Heart right ventricle (tissue), 16 donors: ENCODE results near the gene AHCTF1. TPM values are rescaled to one million over a fixed set of nuclear protein-coding genes. Genes with fewer than 3 reads are reported as not detected.
"Not testable (repeated sequence)": the region's sequence is repeated elsewhere in the genome, so short reads cannot be mapped to it uniquely, and the experiment has no call there.

Source experiments
- ATAC-seq, 8 donors: fragments of 200-7000 bp; cut with Tn5 transposase; one replicate each; pipeline ENCODE4 v1.9.1; 2020; ENCODE audit warnings: mild to moderate bottlenecking in 8 of 8, moderate library complexity in 8 of 8, moderate number of reproducible peaks in 1 of 8
- DNase-seq, 2 donors: peaks; one replicate each; pipeline ENCODE4 v3.0.0-alpha.2; 2020
- H3K27ac ChIP-seq, 10 donors: fragments of 200-600 bp; sonication (generic) in 2 of 10; one replicate each; pipeline versions ENCODE4 v1.5.0 to v1.8.0; 2020 to 2022; ENCODE audit warnings: mild to moderate bottlenecking in 3 of 10
- H3K27me3 ChIP-seq, 7 donors: fragments of 200-600 bp; one replicate each; pipeline ENCODE4 v1.8.0; 2021 to 2022; ENCODE audit warnings: mild to moderate bottlenecking in 2 of 7
- H3K36me3 ChIP-seq, 9 donors: fragments of 200-600 bp; sonication (generic) in 1 of 9; one replicate each; pipeline versions ENCODE4 v1.5.0 to v1.8.0; 2020 to 2022; ENCODE audit warnings: mild to moderate bottlenecking in 2 of 9
- H3K4me1 ChIP-seq, 9 donors: fragments of 200-600 bp; sonication (generic) in 1 of 9; one replicate each; pipeline versions ENCODE4 v1.5.0 to v1.8.0; 2020 to 2022; ENCODE audit warnings: mild to moderate bottlenecking in 4 of 9
- H3K4me3 ChIP-seq, 10 donors: fragments of 200-600 bp; sonication (generic) in 2 of 10; one replicate each; pipeline versions ENCODE4 v1.5.0 to v1.8.0; 2020 to 2022; ENCODE audit warnings: mild to moderate bottlenecking in 7 of 10, moderate library complexity in 2 of 10
- H3K9me3 ChIP-seq, 11 donors: fragments of 200-600 bp in 10 of 11; sonication (generic) in 2 of 11; one replicate each; pipeline versions ENCODE4 v1.5.0 to v1.8.0; 2013 to 2022; ENCODE audit warnings: mild to moderate bottlenecking in 2 of 11, control low read depth in 1 of 11, moderate library complexity in 1 of 11
- WGBS, 2 donors: extraction: QIAGEN DNeasy Blood & Tissue Kit; methylation state at CpG; one replicate each; pipeline ENCODE4 v1.1.7; 2013; ENCODE audit warnings: inconsistent platforms in 1 of 2; 5-methylcytosine and 5-hydroxymethylcytosine counted together
- intact Hi-C, 10 donors: fragments of 100-400 bp; cut with DNase I; formaldehyde crosslinking; loops; one replicate each; pipeline versions ENCODE4 v1.11.1 to v1.14.2; 2022
- polyA plus RNA-seq, 2 donors: library from polyadenylated mRNA; stranded (reverse); fragments of 200-250 nt; gene quantifications; one replicate each; pipeline ENCODE4 v1.2.3, GENCODE V29; 2013
- total RNA-seq, 10 donors: library from RNA; stranded (reverse); fragmentation: NEBNext Ultra II Directional in 3 of 10; extraction: Animal tissue kit (Norgen Biotek cat#: 25700) in 3 of 10; gene quantifications; one replicate each; pipeline versions ENCODE4 v1.2.1 to v1.2.4, GENCODE V29; 2021 to 2023
- TF ChIP-seq, protein P1 (sequence below), 9 donors: fragments of 200-600 bp; sonication (generic) in 2 of 9; IDR thresholded peaks; one replicate each; pipeline versions ENCODE4 v1.5.0 to v1.8.0; 2021 to 2022; ENCODE audit warnings: antibody characterized with exemption in 9 of 9, mild to moderate bottlenecking in 5 of 9, moderate library complexity in 1 of 9
- donor health status: Arrhythmogenic right ventricular cardiomyopathy.
- donor health status: ischemic (EF 13 %, LVEDD 7.1; RV severe dilation, severe dysfunction).
- donor health status: healthy with polysubstance abuse.
- donor health status: DM: no; HTN: yes; CAD: no.
- donor health status: DM: no; HTN: no; CAD: no.
- donor health status: ischemic (EF 25% LVEDD 6.9; RV normal size, moderate dysfunction).
- donor health status: ischemic (EF 25% LVEDD 5.7; RV mildly dilated, moderate dysfunction).
- donor health status: healthy.
- donor health status: DM: yes; HTN: yes; CAD: no.
- donor health status: Ischemic cardiomyopathy.
- donor health status: ischemic (EF 35%, LVEDD 5.7; RV mildly dilated, moderate dysfunction).
- donor health status: nonischemic (EF 11% LVEDD 7.7; RV severe dilation, severe dysfunction).
- donor health status: DM: yes; HTN: yes; CAD: no.
- donor health status: PGD.
- donor health status: ischemic (EF 29% LVEDD 5.4; RV normal size, mild dysfunction).
- donor health status: nonischemic (EF 23%, LVEDD 6.1; RV moderate dilation, normal function).

The AHCTF1 gene
- total and polyA plus RNA-seq, 12 donors, result 5.7 to 29.2 (median 18.5) TPM

DNA sequence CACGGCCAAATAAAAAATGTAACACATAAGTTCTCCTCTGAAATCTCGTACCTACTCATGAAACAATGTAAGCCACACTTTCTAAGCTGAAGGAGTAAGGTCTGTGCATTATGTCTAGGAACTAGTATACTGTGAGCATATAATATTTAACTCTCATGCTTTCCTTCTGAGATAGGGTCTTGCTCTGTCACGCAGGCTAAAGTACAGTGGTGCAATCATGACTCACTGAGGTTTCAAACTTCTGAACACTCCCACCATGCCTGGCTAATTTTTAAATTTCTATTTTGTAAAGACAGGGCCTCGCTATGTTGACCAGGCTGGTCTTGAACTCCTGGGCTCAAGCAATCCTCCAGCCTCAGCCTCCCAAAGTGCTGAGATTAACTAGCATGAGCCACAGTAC, 71.3 kb downstream of the AHCTF1 start:
- H3K4me3 ChIP-seq, result no peak overlapping the region
- no peak for ATAC-seq
- H3K27ac ChIP-seq, result no peak overlapping the region
- TF ChIP-seq, protein P1, sequence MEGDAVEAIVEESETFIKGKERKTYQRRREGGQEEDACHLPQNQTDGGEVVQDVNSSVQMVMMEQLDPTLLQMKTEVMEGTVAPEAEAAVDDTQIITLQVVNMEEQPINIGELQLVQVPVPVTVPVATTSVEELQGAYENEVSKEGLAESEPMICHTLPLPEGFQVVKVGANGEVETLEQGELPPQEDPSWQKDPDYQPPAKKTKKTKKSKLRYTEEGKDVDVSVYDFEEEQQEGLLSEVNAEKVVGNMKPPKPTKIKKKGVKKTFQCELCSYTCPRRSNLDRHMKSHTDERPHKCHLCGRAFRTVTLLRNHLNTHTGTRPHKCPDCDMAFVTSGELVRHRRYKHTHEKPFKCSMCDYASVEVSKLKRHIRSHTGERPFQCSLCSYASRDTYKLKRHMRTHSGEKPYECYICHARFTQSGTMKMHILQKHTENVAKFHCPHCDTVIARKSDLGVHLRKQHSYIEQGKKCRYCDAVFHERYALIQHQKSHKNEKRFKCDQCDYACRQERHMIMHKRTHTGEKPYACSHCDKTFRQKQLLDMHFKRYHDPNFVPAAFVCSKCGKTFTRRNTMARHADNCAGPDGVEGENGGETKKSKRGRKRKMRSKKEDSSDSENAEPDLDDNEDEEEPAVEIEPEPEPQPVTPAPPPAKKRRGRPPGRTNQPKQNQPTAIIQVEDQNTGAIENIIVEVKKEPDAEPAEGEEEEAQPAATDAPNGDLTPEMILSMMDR (IDR thresholded peaks at IDR 0.05), result no peak
- 96 to 98% methylated on average over 4 of the region's 4 CpGs for WGBS, 2 donors
- DNase-seq, result no peak
- no peaks in the 10 kb centered on the region for H3K27me3 ChIP-seq
- H3K36me3 ChIP-seq, result peaks cover 0 to 98% (median 45%) of the 10 kb centered on the region in 9 donors
- intact Hi-C loops, result loop anchor here in 1 of 10 donors (5.0 kb wide), 1 partner anchor 37 kb away; no protein-coding TSS in a partner anchor
- H3K9me3 ChIP-seq, result no peaks in the 10 kb centered on the region
- no peaks in the 10 kb centered on the region for H3K4me1 ChIP-seq

DNA sequence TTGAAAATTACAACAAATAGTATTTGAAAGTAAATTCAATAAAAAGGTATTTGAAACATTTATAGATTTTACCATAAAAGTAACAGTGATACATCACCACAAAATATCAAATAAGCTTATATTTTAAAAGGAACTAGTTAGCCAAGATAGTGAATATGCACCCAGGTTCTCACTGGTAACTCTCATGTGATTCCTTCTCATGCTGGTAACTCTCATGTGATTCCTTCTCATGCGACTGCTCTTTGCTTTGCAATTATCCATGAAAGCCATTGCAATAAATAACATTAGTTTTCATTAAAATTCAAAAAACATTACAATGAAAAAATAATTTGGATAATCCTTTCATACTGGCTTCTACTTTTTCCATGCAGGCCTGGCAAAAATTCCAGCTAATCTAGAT, 75.4 kb downstream of the AHCTF1 start:
- 93 to 98% methylated on average over 1 of the region's 1 CpG for WGBS, 2 donors
- Histone ChIP-seq H3K36me3 (peaks cover 0 to 100% (median 69%) of the 10 kb centered on the region in 9 donors), H3K9me3 (no peaks in the 10 kb centered on the region), H3K4me3 (no peak overlapping the region), H3K27ac (no peak overlapping the region), H3K27me3 (no peaks in the 10 kb centered on the region), H3K4me1 (peaks cover 0 to 8% (median 0%) of the 10 kb centered on the region in 9 donors)
- TF ChIP-seq, protein P1 (IDR thresholded peaks at IDR 0.05), result no peak
- ATAC-seq, result no peak
- intact Hi-C loops, result loop anchor here in 1 of 10 donors (5.0 kb wide), 1 partner anchor 46 kb away; no protein-coding TSS in a partner anchor
- DNase-seq, result no peak

DNA sequence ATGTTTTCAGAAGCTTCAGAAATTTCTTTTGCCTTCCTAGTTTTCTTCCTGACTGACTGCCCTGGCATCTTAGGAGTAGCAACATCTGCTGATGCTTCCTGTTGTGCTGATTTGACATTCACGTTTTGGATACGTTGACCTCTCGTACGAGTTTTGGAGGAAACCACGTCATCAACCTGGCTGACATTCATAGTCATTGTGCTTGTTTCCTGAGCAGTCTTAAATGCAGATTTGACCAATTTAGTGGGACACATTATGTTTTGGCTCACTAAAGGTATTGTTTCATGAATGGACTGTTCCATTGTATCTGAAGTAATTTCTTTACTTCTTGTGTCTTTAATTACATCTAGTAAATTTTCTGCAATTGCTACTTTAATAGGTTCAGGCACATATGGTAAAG, 81.1 kb downstream of the AHCTF1 start:
- 47 to 92% methylated on average over 2 to 3 of the region's 5 CpGs for WGBS, 2 donors
- Histone ChIP-seq H3K4me1 (peaks cover 0 to 14% (median 0%) of the 10 kb centered on the region in 9 donors), H3K36me3 (peaks cover 0 to 100% (median 51%) of the 10 kb centered on the region in 9 donors), H3K27ac (peak overlapping the region in 8 of 10 donors; percentile 32 to 74 (median 66))
- DNase-seq, H3K4me3 ChIP-seq, H3K27me3 ChIP-seq, intact Hi-C loops, H3K9me3 ChIP-seq: not testable (repeated sequence)
- ATAC-seq, result peak; percentile 62 to 94 (median 86)

DNA sequence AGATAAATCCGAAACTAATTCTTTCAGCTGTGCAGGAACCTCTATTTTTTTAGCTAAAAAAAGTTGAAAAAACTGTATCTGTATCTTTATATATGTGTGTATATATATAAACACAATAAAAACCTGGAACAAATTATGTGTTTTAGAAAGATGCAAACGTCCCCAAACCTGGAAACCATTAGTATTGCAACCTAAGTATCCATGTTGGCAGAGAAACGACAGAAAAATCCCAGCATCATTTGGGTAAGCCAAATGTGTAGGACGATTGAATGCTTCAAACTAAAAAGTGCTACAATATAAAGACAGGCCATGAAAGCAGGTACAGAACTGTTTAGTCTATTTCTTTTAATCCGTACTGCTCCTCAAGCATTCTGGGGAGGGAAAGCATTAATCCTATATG, 87.9 kb downstream of the AHCTF1 start:
- no peaks in the 10 kb centered on the region for H3K4me1 ChIP-seq
- WGBS, 2 donors, result 87 to 93% methylated on average over 5 of the region's 5 CpGs
- intact Hi-C loops, result no loop called here
- H3K27ac ChIP-seq, result no peak overlapping the region
- no peaks in the 10 kb centered on the region for H3K9me3 ChIP-seq
- TF ChIP-seq, protein P1 (IDR thresholded peaks at IDR 0.05), result no peak
- peaks cover 0 to 100% (median 43%) of the 10 kb centered on the region in 9 donors for H3K36me3 ChIP-seq
- ATAC-seq, result no peak
- H3K4me3 ChIP-seq, result no peak overlapping the region
- no peaks in the 10 kb centered on the region for H3K27me3 ChIP-seq
- DNase-seq, result no peak

DNA sequence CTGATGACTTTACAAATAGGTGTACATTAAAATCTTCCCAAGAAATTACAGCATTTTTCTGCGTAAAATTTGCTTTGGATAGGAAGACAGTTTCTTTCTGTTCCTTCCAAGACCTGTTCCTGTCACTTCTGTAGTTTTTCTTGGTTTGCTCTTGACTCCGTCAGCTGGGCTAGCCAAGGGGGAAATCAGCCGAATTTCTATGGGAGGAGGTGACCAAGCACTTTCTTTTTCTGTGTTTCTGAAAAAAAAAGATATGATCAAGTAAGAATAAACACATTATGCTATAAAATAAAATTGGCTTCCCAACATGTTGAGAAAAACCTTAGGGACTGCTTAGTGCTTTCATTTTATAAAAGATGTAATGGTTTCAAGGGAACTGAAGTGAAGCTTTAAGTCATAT, 91.0 kb downstream of the AHCTF1 start:
- H3K27ac ChIP-seq, H3K4me3 ChIP-seq, intact Hi-C loops, DNase-seq, H3K27me3 ChIP-seq, H3K9me3 ChIP-seq, ATAC-seq: not testable (repeated sequence)
- WGBS, 2 donors, result 90 to 93% methylated on average over 3 of the region's 3 CpGs
- peaks cover 0 to 11% (median 0%) of the 10 kb centered on the region in 9 donors for H3K4me1 ChIP-seq
- H3K36me3 ChIP-seq, result peaks cover 0 to 73% (median 31%) of the 10 kb centered on the region in 9 donors
